Tibial artery (tissue), 4 donors: ENCODE data around the gene ZBTB24.

Experiments used
- DNase-seq, 2 donors: peaks; one replicate each; pipeline ENCODE4 v3.0.0-alpha.2; 2019
- H3K27ac ChIP-seq, 2 donors: fragments of 200-600 bp; sonication (generic) in 1 of 2; 1 replicate in 1 of 2; 2 replicates in 1 of 2; pipeline ENCODE4 v1.5.1; 2018 to 2019; ENCODE audit warnings: mild to moderate bottlenecking in 1 of 2
- H3K27me3 ChIP-seq, 2 donors: fragments of 200-600 bp; sonication (generic) in 1 of 2; one replicate each; pipeline versions ENCODE4 v1.5.1 to v1.6.0; 2016 to 2019
- H3K36me3 ChIP-seq, 3 donors: fragments of 200-600 bp; sonication (generic) in 2 of 3; one replicate each; pipeline ENCODE4 v1.5.1; 2016 to 2019; ENCODE audit warnings: mild to moderate bottlenecking in 2 of 3
- H3K4me1 ChIP-seq, 4 donors: fragments of 200-600 bp; sonication (generic) in 2 of 4; 1 replicate in 3 of 4; 2 replicates in 1 of 4; pipeline ENCODE4 v1.5.1; 2016 to 2019
- H3K4me3 ChIP-seq, 2 donors: fragments of 200-600 bp; sonication (generic) in 1 of 2; 1 replicate in 1 of 2; 2 replicates in 1 of 2; pipeline ENCODE4 v1.5.1; 2018 to 2019; ENCODE audit warnings: mild to moderate bottlenecking in 2 of 2
- H3K9me3 ChIP-seq, 3 donors: fragments of 200-600 bp; sonication (generic) in 1 of 3; one replicate each; pipeline ENCODE4 v1.5.1; 2016 to 2019
- CTCF ChIP-seq, 2 experiments: fragments of 200-600 bp in 1 of 2; fragments of 450-650 bp in 1 of 2; IDR thresholded peaks; one replicate each; pipeline ENCODE4 v1.5.1; 2017 to 2019; ENCODE audit warnings: antibody characterized with exemption in 2 of 2, mild to moderate bottlenecking in 1 of 2, moderate library complexity in 1 of 2
- intact Hi-C: fragments of 100-400 bp; cut with DNase I; formaldehyde crosslinking; loops from one replicate; pipeline ENCODE4 v1.15.0; 2023; ENCODE audit warnings: low total_unique reads

The ZBTB24 gene

GRCh38 chr6:109445382-109445781, 37.6 kb downstream of the ZBTB24 start:
- H3K4me1 ChIP-seq, result peaks cover 0 to 22% (median 9%) of the 10 kb centered on the region in 4 donors
- H3K27me3 ChIP-seq, result no peaks in the 10 kb centered on the region
- intact Hi-C loops, result no loop called here
- H3K36me3 ChIP-seq, result peaks cover 25 to 79% (median 58%) of the 10 kb centered on the region in 3 donors
- H3K4me3 ChIP-seq, result no peak overlapping the region
- no peak for TF ChIP-seq CTCF (IDR thresholded peaks at IDR 0.05)
- no peaks in the 10 kb centered on the region for H3K9me3 ChIP-seq
- no peak overlapping the region for H3K27ac ChIP-seq
- DNase-seq, result no peak

- H3K36me3 ChIP-seq, result peaks cover 25 to 60% (median 42%) of the 10 kb centered on the region in 3 donors
- H3K27ac ChIP-seq, result no peak overlapping the region
- peaks cover 0 to 22% (median 13%) of the 10 kb centered on the region in 4 donors for H3K4me1 ChIP-seq
- intact Hi-C loops, result loop anchor here (5.0 kb wide), 1 partner anchor 256 kb away; no protein-coding TSS in a partner anchor
- no peak overlapping the region for H3K4me3 ChIP-seq
- no peak for TF ChIP-seq CTCF (IDR thresholded peaks at IDR 0.05)
- no peaks in the 10 kb centered on the region for H3K27me3 ChIP-seq
- DNase-seq, result peak in 1 of 2 donors; percentile 64
- no peaks in the 10 kb centered on the region for H3K9me3 ChIP-seq
Observed at GRCh38 chr6:109443425-109443950, 39.5 kb downstream of the ZBTB24 start.

GRCh38 chr6:109442393-109442924, 40.6 kb downstream of the ZBTB24 start:
- H3K4me3 ChIP-seq, result no peak overlapping the region

GRCh38 chr6:109441069-109441816, 41.8 kb downstream of the ZBTB24 start:
- TF ChIP-seq CTCF (IDR thresholded peaks at IDR 0.05), result peak; percentile 10
- Histone ChIP-seq H3K4me1 (peaks cover 0 to 22% (median 13%) of the 10 kb centered on the region in 4 donors), H3K4me3 (peak overlapping the region; percentile 85 to 86), H3K36me3 (peaks cover 14 to 40% (median 30%) of the 10 kb centered on the region in 3 donors), H3K9me3 (no peaks in the 10 kb centered on the region), H3K27me3 (no peaks in the 10 kb centered on the region), H3K27ac (peak overlapping the region; percentile 81 to 89)
- intact Hi-C loops, result loop anchor here (2.0 to 5.0 kb wide), 2 partner anchors 58 to 254 kb away; partner anchors contain the start of gene CD164
- DNase-seq, result peak; percentile 67 to 80

More at GRCh38 chr6:109442393-109442924, 40.6 kb downstream of the ZBTB24 start:
- Histone ChIP-seq H3K4me1 (peaks cover 0 to 22% (median 13%) of the 10 kb centered on the region in 4 donors), H3K9me3 (no peaks in the 10 kb centered on the region), H3K27ac (no peak overlapping the region), H3K36me3 (peaks cover 25 to 52% (median 42%) of the 10 kb centered on the region in 3 donors), H3K27me3 (no peaks in the 10 kb centered on the region)
- no peak for TF ChIP-seq CTCF (IDR thresholded peaks at IDR 0.05)
- intact Hi-C loops, result loop anchor here (5.0 kb wide), 1 partner anchor 255 kb away; no protein-coding TSS in a partner anchor
- peak in 1 of 2 donors; percentile 63 for DNase-seq

- peak; percentile 88 to 94 for DNase-seq
- peaks cover 0 to 22% (median 13%) of the 10 kb centered on the region in 4 donors for H3K4me1 ChIP-seq
- H3K36me3 ChIP-seq, result peaks cover 9 to 32% (median 23%) of the 10 kb centered on the region in 3 donors
- no peaks in the 10 kb centered on the region for H3K9me3 ChIP-seq
- H3K27ac ChIP-seq, result peak within 1 kb of the TSS; percentile 81 to 89
- peak within 1 kb of the TSS; percentile 85 to 86 for H3K4me3 ChIP-seq
- H3K27me3 ChIP-seq, result no peaks in the 10 kb centered on the region
- intact Hi-C loops, result loop anchor here (2.0 to 5.0 kb wide), 2 partner anchors 58 to 253 kb away; partner anchors contain the start of gene CD164
- TF ChIP-seq CTCF (IDR thresholded peaks at IDR 0.05), result peak in 1 of 2 experiments; percentile 23
Observed at GRCh38 chr6:109440331-109441068, 42.5 kb downstream of the ZBTB24 start, which contains the start of the genes PPIL6 and SMPD2. PPIL6 (minus strand) TSS chr6:109440628; CDS start chr6:109440590, 38 bp downstream. SMPD2 (plus strand) TSS chr6:109440724; CDS start chr6:109441122, 398 bp downstream.
